IPS-11a (cell line): ENCODE measurements around the gene ARX.

Experiments
- H3K4me3 ChIP-seq: one replicate; pipeline ENCODE4 v1.5.1; 2013; ENCODE audit warnings: low read depth, low read length, control low read depth

Gene ARX

GRCh38 chrX:25001808-25002660, 13.7 kb downstream of the ARX start:
- H3K4me3 ChIP-seq: peak overlapping the region; percentile 13

- no peak overlapping the region for H3K4me3 ChIP-seq
Measured at GRCh38 chrX:24999511-24999910, 16.3 kb downstream of the ARX start.

DNA sequence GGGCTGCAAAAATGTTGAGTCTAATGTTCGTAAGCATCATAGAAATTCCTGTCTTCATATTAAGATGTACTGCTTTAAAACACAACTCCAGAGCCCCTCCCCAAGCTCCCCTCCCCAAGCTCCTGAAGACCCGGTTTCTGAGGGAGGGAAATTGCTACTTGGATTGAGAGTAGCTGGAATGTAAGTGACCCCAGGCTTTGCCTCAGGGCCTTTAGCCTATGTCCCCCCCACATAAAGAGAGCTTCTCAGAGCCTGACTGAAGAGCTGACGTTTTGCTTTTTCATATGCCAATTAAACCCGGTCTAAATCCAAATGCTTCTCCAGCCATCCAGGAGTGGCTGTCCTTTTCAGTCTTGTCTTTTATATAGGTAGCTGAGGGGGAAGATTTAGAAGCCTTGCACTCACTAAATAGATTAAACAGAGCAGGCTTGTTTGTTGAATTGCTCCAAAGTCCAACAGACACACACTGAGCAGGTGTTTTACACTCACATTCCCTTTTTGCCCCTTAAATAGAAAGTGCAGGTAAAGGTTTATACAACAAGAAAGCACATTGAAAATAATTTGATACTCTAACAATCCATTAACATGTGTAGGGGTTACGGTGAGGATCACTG, 19.6 kb downstream of the ARX start:
- H3K4me3 ChIP-seq: no peak overlapping the region

- no peak overlapping the region for H3K4me3 ChIP-seq
Measured at GRCh38 chrX:24993879-24994278, 21.9 kb downstream of the ARX start.

DNA sequence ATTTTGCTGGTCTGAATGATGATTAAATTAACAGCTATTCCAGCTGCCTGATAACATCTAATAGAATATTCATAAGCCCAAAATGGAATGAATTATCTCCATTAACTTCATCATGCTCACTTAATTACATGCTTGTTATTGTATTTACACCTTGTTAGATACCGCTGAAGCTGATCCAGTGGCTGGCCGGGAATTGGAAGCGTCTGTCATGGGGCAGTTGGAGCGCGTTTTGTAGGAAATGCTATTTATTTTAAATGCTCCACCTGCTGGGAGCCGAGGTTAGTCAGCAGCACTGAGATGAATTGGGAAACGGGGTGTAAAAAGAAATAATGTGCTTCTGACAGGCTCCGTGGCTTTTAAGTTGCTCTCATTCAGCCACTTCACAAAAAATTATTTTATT, 25.2 kb downstream of the ARX start:
- no peak overlapping the region for H3K4me3 ChIP-seq

GRCh38 chrX:24988314-24988713, 27.5 kb downstream of the ARX start:
- no peak overlapping the region for H3K4me3 ChIP-seq

- H3K4me3 ChIP-seq: no peak overlapping the region
Measured at GRCh38 chrX:24987731-24988130, 28.0 kb downstream of the ARX start.

DNA sequence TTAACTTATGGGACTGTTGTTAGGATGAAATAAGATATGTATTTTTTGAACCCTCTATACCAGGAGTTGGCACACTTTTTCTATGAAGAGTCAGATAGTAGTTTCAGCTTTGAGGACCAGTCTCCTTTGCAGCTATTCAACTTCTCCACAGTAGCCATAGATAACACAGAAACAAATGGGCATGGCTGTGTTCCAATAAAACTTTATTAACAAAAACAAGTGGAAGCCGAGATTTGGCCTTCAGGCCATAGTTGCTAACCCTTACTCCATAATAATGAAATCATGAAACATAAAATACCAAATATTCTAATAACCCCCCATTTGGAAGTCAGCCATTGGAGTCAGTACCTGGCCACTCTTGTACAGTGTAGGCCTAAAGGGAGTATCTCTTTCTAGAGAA, 30.6 kb downstream of the ARX start:
- no peak overlapping the region for H3K4me3 ChIP-seq

DNA sequence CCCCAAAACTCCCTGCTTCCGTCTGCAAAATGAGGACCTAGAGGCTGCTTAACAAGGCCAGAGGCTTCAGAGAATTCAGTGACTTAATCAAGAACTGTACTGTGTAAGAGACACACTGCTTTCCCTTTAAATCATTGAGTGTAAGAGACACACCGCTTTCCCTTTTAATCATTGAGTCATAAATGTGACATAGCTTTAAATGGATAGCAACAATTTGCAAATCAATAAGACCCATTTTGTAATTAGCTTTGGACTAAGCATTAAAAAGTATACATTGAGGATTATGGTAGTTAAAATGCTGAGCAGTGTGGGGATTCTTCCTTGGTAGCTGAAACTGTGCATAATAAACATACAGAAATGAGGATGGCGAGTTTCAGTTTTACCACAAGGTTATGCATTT, 31.8 kb downstream of the ARX start:
- H3K4me3 ChIP-seq: no peak overlapping the region

DNA sequence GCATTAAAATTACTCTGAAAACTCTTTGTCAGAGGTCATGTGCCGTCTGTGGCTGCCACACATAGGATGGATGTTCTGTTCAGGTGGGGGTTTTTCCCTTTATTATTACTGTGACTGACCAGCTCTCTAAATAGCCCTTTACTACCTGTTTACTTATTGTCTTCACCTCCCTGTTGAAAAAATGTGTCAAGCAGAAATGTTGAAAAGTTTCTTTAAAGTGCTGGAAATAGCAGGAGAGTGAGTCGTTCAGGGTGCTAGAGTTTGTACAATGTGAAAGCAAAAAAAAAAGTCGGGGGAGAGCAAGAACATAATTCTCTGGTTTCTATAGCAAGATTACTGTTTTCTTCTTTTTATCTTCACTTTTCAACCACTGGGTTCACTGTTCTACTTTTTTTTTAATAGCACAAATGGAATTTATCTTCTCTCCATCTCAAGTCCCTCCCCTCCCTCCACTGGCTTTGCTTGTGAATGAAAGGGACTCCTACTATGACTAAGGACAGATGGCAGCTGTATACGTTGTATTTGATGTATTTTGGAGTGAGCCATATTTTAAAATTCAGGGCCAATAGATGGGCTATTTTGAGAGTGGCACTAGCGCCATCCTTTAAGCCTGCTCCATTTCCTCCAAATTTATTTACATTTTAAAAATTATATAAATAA, 33.3 kb downstream of the ARX start:
- no peak overlapping the region for H3K4me3 ChIP-seq

DNA sequence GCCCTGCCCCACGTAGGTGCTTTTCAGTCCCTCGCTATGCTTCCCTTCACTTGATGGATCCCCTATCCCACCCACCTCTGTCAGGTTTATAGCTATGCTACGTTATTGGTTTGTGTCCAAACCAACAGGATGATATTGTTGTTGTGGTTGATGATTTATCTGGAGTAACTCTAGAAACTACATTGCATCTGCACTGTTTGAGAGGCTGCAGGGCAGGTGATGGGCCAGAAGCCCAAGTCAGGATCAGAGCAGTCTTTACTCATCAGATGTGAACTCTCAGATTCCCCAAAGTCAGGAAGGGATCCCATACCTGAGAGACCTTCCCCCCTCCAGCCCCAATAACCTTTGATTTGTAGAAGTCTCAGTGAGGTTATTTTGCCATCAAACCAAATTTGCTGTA, 34.7 kb downstream of the ARX start:
- no peak overlapping the region for H3K4me3 ChIP-seq

GRCh38 chrX:24979081-24979480, 36.7 kb downstream of the ARX start:
- H3K4me3 ChIP-seq: no peak overlapping the region

DNA sequence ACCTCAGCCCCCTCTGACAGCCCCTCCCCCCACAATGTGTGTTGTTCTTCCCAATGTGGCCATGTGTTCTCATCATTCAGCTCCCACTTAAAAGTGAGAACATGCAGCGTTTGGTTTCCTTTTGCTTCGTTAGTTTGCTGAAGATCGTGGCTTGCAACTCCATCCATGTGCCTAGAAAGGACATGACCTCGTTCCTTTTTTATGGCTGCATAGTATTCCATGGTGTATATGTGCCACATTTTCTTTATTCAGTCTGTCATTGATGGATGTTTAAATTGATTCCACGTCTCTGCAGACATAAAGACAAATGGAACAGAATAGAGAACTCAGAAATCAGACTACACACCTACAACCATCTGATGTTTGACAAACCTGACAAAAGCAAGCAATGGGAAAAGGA, 46.0 kb downstream of the ARX start:
- H3K4me3 ChIP-seq: no peak overlapping the region

GRCh38 chrX:24965372-24965771, 50.4 kb downstream of the ARX start:
- no peak overlapping the region for H3K4me3 ChIP-seq

DNA sequence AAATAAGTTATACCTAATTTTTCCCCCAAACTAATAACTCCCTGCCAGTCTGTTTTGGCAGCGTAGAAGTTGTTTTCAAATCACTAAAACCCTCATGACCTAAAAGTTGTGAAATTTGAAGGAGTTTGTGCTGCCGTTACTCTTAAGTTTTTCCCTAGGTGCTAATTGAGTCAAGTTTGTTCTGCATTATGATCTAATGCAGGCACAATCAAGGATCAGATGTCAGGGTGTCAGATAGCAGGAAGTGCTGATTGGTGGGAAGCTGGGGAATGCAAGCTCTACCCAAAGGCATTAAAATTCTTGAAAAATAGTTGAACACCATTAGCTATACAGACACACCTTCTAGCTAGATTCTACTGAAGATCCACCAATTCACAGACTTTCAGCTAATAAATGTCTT, 51.9 kb downstream of the ARX start:
- H3K4me3 ChIP-seq: no peak overlapping the region

GRCh38 chrX:24961809-24962208, 54.0 kb downstream of the ARX start:
- no peak overlapping the region for H3K4me3 ChIP-seq

GRCh38 chrX:24956828-24957227, 58.9 kb downstream of the ARX start:
- H3K4me3 ChIP-seq: no peak overlapping the region

GRCh38 chrX:24955372-24955930, 60.3 kb downstream of the ARX start:
- no peak overlapping the region for H3K4me3 ChIP-seq

DNA sequence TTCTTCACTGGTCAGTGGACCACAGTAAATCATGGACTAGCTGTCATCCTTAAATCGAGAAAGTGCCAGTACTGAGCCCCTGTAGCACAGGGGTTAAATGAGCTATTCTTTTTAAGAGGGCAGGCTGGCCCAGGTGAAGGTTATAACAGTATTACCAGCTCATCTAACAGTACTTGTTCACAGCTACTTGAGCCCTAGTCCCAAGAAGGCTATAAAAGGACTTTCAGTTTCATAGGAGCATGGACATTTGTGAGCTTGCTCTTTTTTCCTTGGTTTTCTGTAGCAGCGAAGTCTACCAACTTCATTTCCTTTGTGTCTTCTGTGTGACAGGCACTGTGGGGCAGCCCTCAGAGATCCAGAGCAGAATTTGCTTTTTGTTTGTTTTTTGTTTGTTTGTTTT, 61.0 kb downstream of the ARX start:
- H3K4me3 ChIP-seq: no peak overlapping the region
